ENCODE measurements around the gene RPL9.

- TF ChIP-seq CTCF (conservative IDR thresholded peaks at IDR 0.05; ENCODE audit: low read depth in 2 of 2) (no peak), EZH2 (IDR thresholded peaks at IDR 0.05; ENCODE audit: low read depth, unreplicated experiment) (no peak)
Measured at GRCh38 chr4:39451423-39452023, 7.2 kb downstream of the RPL9 start.

Data from GM23338 (cell line).